Hepatocyte (in vitro differentiated cells): ENCODE measurements around the gene VIPR1. TPM values are rescaled to one million over a fixed set of nuclear protein-coding genes. Genes with fewer than 3 reads are reported as not detected.
A peak's percentile ranks its signal among the peaks of the same experiment; 100 is the strongest.

Experiments used
- DNase-seq: peaks from one replicate; pipeline ENCODE4 v3.0.0-alpha.2; 2016; ENCODE audit warnings: low spot score
- H2AFZ ChIP-seq: fragments of 200-600 bp; sonication (generic); 2 replicates; pipeline ENCODE4 v1.6.0; 2016; ENCODE audit warnings: antibody characterized with exemption, mild to moderate bottlenecking
- H3K27ac ChIP-seq: fragments of 200-600 bp; sonication (generic); 2 replicates; pipeline ENCODE4 v1.5.1; 2016; ENCODE audit warnings: mild to moderate bottlenecking
- H3K27me3 ChIP-seq: fragments of 200-600 bp; sonication (generic); 2 replicates; pipeline ENCODE4 v1.6.1; 2016
- H3K36me3 ChIP-seq: fragments of 200-600 bp; sonication (generic); replicated peaks from 2 replicates; pipeline ENCODE4 v1.5.1; 2016; ENCODE audit warnings: low read depth; ENCODE audit not compliant: insufficient read depth
- H3K4me1 ChIP-seq: fragments of 200-600 bp; sonication (generic); 2 replicates; pipeline ENCODE4 v1.5.1; 2016; ENCODE audit warnings: mild to moderate bottlenecking, moderate library complexity; ENCODE audit not compliant: insufficient read depth
- H3K4me2 ChIP-seq: fragments of 200-600 bp; sonication (generic); 2 replicates; pipeline ENCODE4 v1.6.0; 2016
- H3K4me3 ChIP-seq: fragments of 200-600 bp; sonication (generic); 2 replicates; pipeline ENCODE4 v1.5.1; 2016; ENCODE audit warnings: mild to moderate bottlenecking
- H3K79me2 ChIP-seq: fragments of 200-600 bp; sonication (generic); 2 replicates; pipeline ENCODE4 v1.6.0; 2017; ENCODE audit warnings: mild to moderate bottlenecking
- H3K9me2 ChIP-seq: fragments of 200-600 bp; sonication (generic); replicated peaks from 2 replicates; pipeline ENCODE4 v1.6.0; 2017; ENCODE audit warnings: mild to moderate bottlenecking; ENCODE audit not compliant: insufficient read depth
- H3K9me3 ChIP-seq: fragments of 200-600 bp; sonication (generic); 2 replicates; pipeline ENCODE4 v1.5.1; 2016; ENCODE audit warnings: low read depth, mild to moderate bottlenecking
- H4K20me1 ChIP-seq: fragments of 200-600 bp; sonication (generic); 2 replicates; pipeline ENCODE4 v1.6.0; 2016; ENCODE audit warnings: mild to moderate bottlenecking; ENCODE audit not compliant: insufficient read depth, poor library complexity, severe bottlenecking
- CTCF ChIP-seq: fragments of 200-600 bp; sonication (generic); IDR thresholded peaks from 2 replicates; pipeline ENCODE4 v1.5.1; 2016; ENCODE audit warnings: antibody characterized with exemption, mild to moderate bottlenecking; ENCODE audit not compliant: poor library complexity
- EZH2 ChIP-seq: fragments of 200-600 bp; sonication (generic); IDR thresholded peaks from 2 replicates; pipeline ENCODE4 v1.6.1; 2016; ENCODE audit warnings: antibody characterized with exemption, mild to moderate bottlenecking, borderline replicate concordance
- EZH2phosphoT487 ChIP-seq: fragments of 200-600 bp; sonication (generic); IDR thresholded peaks from one replicate; pipeline ENCODE4 v1.6.1; 2018; ENCODE audit warnings: antibody characterized with exemption, mild to moderate bottlenecking, low read depth, moderate library complexity; ENCODE audit not compliant: unreplicated experiment, severe bottlenecking
- WGBS: methylation state at CpG from one replicate; pipeline ENCODE4 v1.1.6; 2016; ENCODE audit warnings: low lambda C conversion rate; ENCODE audit errors: missing lambda C conversion rate; 5-methylcytosine and 5-hydroxymethylcytosine counted together
- polyA plus RNA-seq: library from polyadenylated mRNA; unstranded; fragments of >200 nt; fragmentation: Nextera tagmentation; extraction: Ambion mirVana; gene quantifications from 2 replicates; pipeline ENCODE4 v1.2.1, GENCODE V29; 2016
- total RNA-seq: library from RNA; depleted of rRNA; stranded (reverse); fragments of >200 nt; gene quantifications from 2 replicates; pipeline ENCODE4 v1.2.3, GENCODE V29; 2014

VIPR1 gene
- total and polyA plus RNA-seq, 2 experiments from 2014 or later = 17.5 to 19.2 TPM

GRCh38 chr3:42514876-42515275, 12.4 kb downstream of the VIPR1 start:
- no peaks in the 10 kb centered on the region for H3K9me2 ChIP-seq
- no peaks in the 10 kb centered on the region for H3K27me3 ChIP-seq
- 91% methylated on average over 4 of the region's 4 CpGs for WGBS
- H4K20me1 ChIP-seq = no peaks in the 10 kb centered on the region
- DNase-seq = no peak
- H3K79me2 ChIP-seq = no peaks in the 10 kb centered on the region
- no peak overlapping the region for H2AFZ ChIP-seq
- no peak overlapping the region for H3K4me2 ChIP-seq
- H3K36me3 ChIP-seq = no peaks in the 10 kb centered on the region
- H3K4me3 ChIP-seq = no peak overlapping the region
- H3K4me1 ChIP-seq = peaks cover 16% of the 10 kb centered on the region
- H3K27ac ChIP-seq = no peak overlapping the region
- no peak for TF ChIP-seq CTCF
- TF ChIP-seq EZH2phosphoT487 = no peak
- no peak for TF ChIP-seq EZH2
- H3K9me3 ChIP-seq = no peaks in the 10 kb centered on the region

- no peaks in the 10 kb centered on the region for H3K9me2 ChIP-seq
- peaks cover 16% of the 10 kb centered on the region for H3K4me1 ChIP-seq
- no peak overlapping the region for H3K27ac ChIP-seq
- no peaks in the 10 kb centered on the region for H3K9me3 ChIP-seq
- TF ChIP-seq EZH2 (no peak), EZH2phosphoT487 (no peak), CTCF (no peak)
- H2AFZ ChIP-seq = no peak overlapping the region
- DNase-seq = no peak
- H3K4me3 ChIP-seq = no peak overlapping the region
- 93% methylated on average over 11 of the region's 12 CpGs for WGBS
- H4K20me1 ChIP-seq = no peaks in the 10 kb centered on the region
- no peaks in the 10 kb centered on the region for H3K79me2 ChIP-seq
- H3K36me3 ChIP-seq = no peaks in the 10 kb centered on the region
- no peak overlapping the region for H3K4me2 ChIP-seq
- H3K27me3 ChIP-seq = no peaks in the 10 kb centered on the region
Measured at GRCh38 chr3:42515391-42515916, 13.0 kb downstream of the VIPR1 start.

- Histone ChIP-seq H3K4me3 (no peak overlapping the region), H3K9me3 (no peaks in the 10 kb centered on the region), H3K27ac (peak overlapping the region; percentile 9), H2AFZ (no peak overlapping the region), H3K27me3 (no peaks in the 10 kb centered on the region), H3K79me2 (no peaks in the 10 kb centered on the region), H3K36me3 (no peaks in the 10 kb centered on the region), H3K9me2 (no peaks in the 10 kb centered on the region), H3K4me1 (peaks cover 10% of the 10 kb centered on the region), H3K4me2 (no peak overlapping the region), H4K20me1 (no peaks in the 10 kb centered on the region)
- WGBS = 88% methylated on average over 2 of the region's 2 CpGs
- TF ChIP-seq EZH2phosphoT487 = no peak
- TF ChIP-seq EZH2 = no peak
- no peak for TF ChIP-seq CTCF
- DNase-seq = no peak
Measured at GRCh38 chr3:42515976-42516375, 13.5 kb downstream of the VIPR1 start.
